Measurements from ENCODE around the gene CEP152.

Gene CEP152

GRCh38 chr15:48717458-48717857 lies 93.4 kb downstream of the CEP152 start:
- no peaks in the 10 kb centered on the region for H3K27me3 ChIP-seq (ENCODE audit: low read depth, low read length)

GRCh38 chr15:48712546-48712945 lies 98.3 kb downstream of the CEP152 start:
- Histone ChIP-seq H3K36me3 (replicated peaks; ENCODE audit: low read depth, low read length) (peaks cover 16% of the 10 kb centered on the region), H3K4me3 (ENCODE audit: low read length) (no peak overlapping the region), H3K27ac (ENCODE audit: low read length) (no peak overlapping the region), H3K4me2 (ENCODE audit: low read length) (no peak overlapping the region), H3K79me2 (ENCODE audit: low read length) (no peaks in the 10 kb centered on the region), H2AFZ (ENCODE audit: low read depth, low read length) (no peak overlapping the region), H3K27me3 (ENCODE audit: low read depth, low read length) (no peaks in the 10 kb centered on the region), H4K20me1 (ENCODE audit: insufficient read depth, low read length) (no peaks in the 10 kb centered on the region), H3K9me3 (ENCODE audit: insufficient read depth, low read length) (peaks cover 11% of the 10 kb centered on the region; the same call in 1 of the 2 replicates), H3K4me1 (ENCODE audit: low read length) (no peaks in the 10 kb centered on the region), H3K9ac (ENCODE audit: low read length) (no peak overlapping the region)
- TF ChIP-seq CTCF (IDR thresholded peaks at IDR 0.05; ENCODE audit: low read depth, low read length) (no peak), EZH2phosphoT487 (IDR thresholded peaks at IDR 0.05; ENCODE audit: low read depth) (no peak)

More at GRCh38 chr15:48717458-48717857, 93.4 kb downstream of the CEP152 start:
- Histone ChIP-seq H4K20me1 (ENCODE audit: insufficient read depth, low read length) (no peaks in the 10 kb centered on the region), H3K79me2 (ENCODE audit: low read length) (no peaks in the 10 kb centered on the region), H3K4me3 (ENCODE audit: low read length) (no peak overlapping the region), H3K4me1 (ENCODE audit: low read length) (peaks cover 9% of the 10 kb centered on the region), H3K9ac (ENCODE audit: low read length) (no peak overlapping the region), H3K27ac (ENCODE audit: low read length) (no peak overlapping the region), H3K9me3 (ENCODE audit: insufficient read depth, low read length) (peaks cover 11% of the 10 kb centered on the region; the same call in 1 of the 2 replicates), H3K4me2 (ENCODE audit: low read length) (no peak overlapping the region), H3K36me3 (replicated peaks; ENCODE audit: low read depth, low read length) (peaks cover 16% of the 10 kb centered on the region), H2AFZ (ENCODE audit: low read depth, low read length) (no peak overlapping the region)
- no peak for TF ChIP-seq EZH2phosphoT487 (IDR thresholded peaks at IDR 0.05; ENCODE audit: low read depth)
- no peak for TF ChIP-seq CTCF (IDR thresholded peaks at IDR 0.05; ENCODE audit: low read depth, low read length)

- no peak overlapping the region for H3K4me2 ChIP-seq (ENCODE audit: low read length)
Observed at GRCh38 chr15:48710952-48711495, 99.8 kb downstream of the CEP152 start.

GRCh38 chr15:48708641-48709040 lies 102.2 kb downstream of the CEP152 start:
- Histone ChIP-seq H3K27ac (ENCODE audit: low read length) (no peak overlapping the region), H3K4me3 (ENCODE audit: low read length) (no peak overlapping the region), H3K79me2 (ENCODE audit: low read length) (no peaks in the 10 kb centered on the region), H3K27me3 (ENCODE audit: low read depth, low read length) (no peaks in the 10 kb centered on the region), H4K20me1 (ENCODE audit: insufficient read depth, low read length) (no peaks in the 10 kb centered on the region), H3K9me3 (ENCODE audit: insufficient read depth, low read length) (peaks cover 4% of the 10 kb centered on the region; the same call in 1 of the 2 replicates), H3K4me1 (ENCODE audit: low read length) (no peaks in the 10 kb centered on the region), H2AFZ (ENCODE audit: low read depth, low read length) (no peak overlapping the region), H3K9ac (ENCODE audit: low read length) (no peak overlapping the region), H3K36me3 (replicated peaks; ENCODE audit: low read depth, low read length) (peaks cover 4% of the 10 kb centered on the region), H3K4me2 (ENCODE audit: low read length) (no peak overlapping the region)
- TF ChIP-seq CTCF (IDR thresholded peaks at IDR 0.05; ENCODE audit: low read depth, low read length) (no peak), EZH2phosphoT487 (IDR thresholded peaks at IDR 0.05; ENCODE audit: low read depth) (no peak)

More at GRCh38 chr15:48710952-48711495, 99.8 kb downstream of the CEP152 start:
- Histone ChIP-seq H3K9me3 (ENCODE audit: insufficient read depth, low read length) (peaks cover 4% of the 10 kb centered on the region; the same call in 1 of the 2 replicates), H3K79me2 (ENCODE audit: low read length) (no peaks in the 10 kb centered on the region), H3K9ac (ENCODE audit: low read length) (no peak overlapping the region), H3K27me3 (ENCODE audit: low read depth, low read length) (no peaks in the 10 kb centered on the region), H3K27ac (ENCODE audit: low read length) (no peak overlapping the region), H3K4me3 (ENCODE audit: low read length) (no peak overlapping the region), H3K4me1 (ENCODE audit: low read length) (no peaks in the 10 kb centered on the region), H4K20me1 (ENCODE audit: insufficient read depth, low read length) (no peaks in the 10 kb centered on the region), H3K36me3 (replicated peaks; ENCODE audit: low read depth, low read length) (peaks cover 7% of the 10 kb centered on the region), H2AFZ (ENCODE audit: low read depth, low read length) (no peak overlapping the region)
- no peak for TF ChIP-seq EZH2phosphoT487 (IDR thresholded peaks at IDR 0.05; ENCODE audit: low read depth)
- TF ChIP-seq CTCF (IDR thresholded peaks at IDR 0.05; ENCODE audit: low read depth, low read length): no peak
